HepG2 (cell line): ENCODE measurements around the gene DAZAP1. TPM values are rescaled to one million over a fixed set of nuclear protein-coding genes. Genes with fewer than 3 reads are reported as not detected.

Experiments used
- ARID3A ChIP-seq: IDR thresholded peaks from 2 replicates; pipeline ENCODE4 v1.6.1; 2012; ENCODE audit warnings: low read depth, low read length, improper control_type of control experiment
- ATF2 ChIP-seq: sonication (generic); formaldehyde crosslinking; IDR thresholded peaks from 2 replicates; pipeline ENCODE4 v1.4.0; 2020; ENCODE audit warnings: missing genetic modification reagents
- FOXJ3 ChIP-seq: sonication (generic); formaldehyde crosslinking; IDR thresholded peaks from 2 replicates; pipeline ENCODE4 v1.4.0; 2020; ENCODE audit warnings: missing genetic modification reagents, mild to moderate bottlenecking, borderline replicate concordance
- HMGA1 ChIP-seq: sonication (generic); formaldehyde crosslinking; conservative IDR thresholded peaks from 2 replicates; pipeline ENCODE4 v1.4.0; 2020; ENCODE audit warnings: missing genetic modification reagents
- KAT8 ChIP-seq: IDR thresholded peaks from 2 replicates; pipeline ENCODE4 v1.6.1; 2016; ENCODE audit warnings: missing genetic modification reagents, missing compliant biosample characterization
- KLF12 ChIP-seq: sonication (generic); formaldehyde crosslinking; IDR thresholded peaks from 2 replicates; pipeline ENCODE4 v1.4.0; 2020; ENCODE audit warnings: missing genetic modification reagents, borderline replicate concordance
- MAFK ChIP-seq, 2 experiments: IDR thresholded peaks in 1 of 2; conservative IDR thresholded peaks in 1 of 2; 2 replicates each; pipeline ENCODE4 v1.6.1; 2011; ENCODE audit warnings: improper control_type of control experiment in 2 of 2, low read length in 2 of 2
- MAZ ChIP-seq, 2 experiments: sonication (generic) in 1 of 2; formaldehyde crosslinking in 1 of 2; IDR thresholded peaks; 2 replicates each; pipeline versions ENCODE4 v1.5.0 to v1.6.1; 2012 to 2020; ENCODE audit warnings: low read depth in 2 of 2, mild to moderate bottlenecking in 2 of 2, borderline replicate concordance in 1 of 2, improper control_type of control experiment in 1 of 2, low read length in 1 of 2, missing genetic modification reagents in 1 of 2, moderate library complexity in 1 of 2
- MBNL3 ChIP-seq: fragments of 250-450 bp; sonication (Bioruptor Pico); conservative IDR thresholded peaks from 2 replicates; pipeline ENCODE4 v1.8.0; 2022; ENCODE audit warnings: mild to moderate bottlenecking, inconsistent platforms
- MED1 ChIP-seq: sonication (generic); formaldehyde crosslinking; IDR thresholded peaks from 2 replicates; pipeline ENCODE4 v1.4.0; 2020; ENCODE audit warnings: missing genetic modification reagents
- MYC ChIP-seq: sonication (generic); formaldehyde crosslinking; IDR thresholded peaks from 2 replicates; pipeline ENCODE4 v1.9.0; 2021; ENCODE audit warnings: missing genetic modification reagents, borderline replicate concordance
- PITX1 ChIP-seq: sonication (generic); formaldehyde crosslinking; IDR thresholded peaks from 2 replicates; pipeline ENCODE4 v1.5.1; 2020; ENCODE audit warnings: mild to moderate bottlenecking, missing genetic modification reagents
- RFX3 ChIP-seq: IDR thresholded peaks from 2 replicates; pipeline ENCODE4 v1.6.1; 2016; ENCODE audit warnings: missing biosample characterization, missing genetic modification reagents
- RNF2 ChIP-seq: fragments of 450-650 bp; conservative IDR thresholded peaks from 2 replicates; pipeline ENCODE4 v1.6.1; 2016; ENCODE audit warnings: low read depth
- SRSF9 ChIP-seq: fragments of 200-400 bp; formaldehyde crosslinking; IDR thresholded peaks from 2 replicates; pipeline ENCODE4 v1.6.1; 2018; ENCODE audit warnings: borderline replicate concordance, mild to moderate bottlenecking, low read depth, low read length; ENCODE audit not compliant: insufficient read depth, poor library complexity, severe bottlenecking
- SUZ12 ChIP-seq: fragments of 150-350 bp; IDR thresholded peaks from 2 replicates; pipeline ENCODE4 v1.6.1; 2014; ENCODE audit warnings: low read depth, low read length
- TIGD3 ChIP-seq: sonication (generic); formaldehyde crosslinking; IDR thresholded peaks from 2 replicates; pipeline ENCODE4 v1.5.1; 2020; ENCODE audit warnings: mild to moderate bottlenecking, missing genetic modification reagents, borderline replicate concordance
- TP53 ChIP-seq: sonication (generic); formaldehyde crosslinking; conservative IDR thresholded peaks from 2 replicates; pipeline ENCODE4 v1.4.0; 2020; ENCODE audit warnings: missing genetic modification reagents
- ZNF121 ChIP-seq: sonication (generic); formaldehyde crosslinking; IDR thresholded peaks from 2 replicates; pipeline ENCODE4 v1.5.0; 2020; ENCODE audit warnings: mild to moderate bottlenecking, missing genetic modification reagents
- ZNF556 ChIP-seq: sonication (generic); formaldehyde crosslinking; IDR thresholded peaks from 2 replicates; pipeline ENCODE4 v1.4.0; 2020; ENCODE audit warnings: mild to moderate bottlenecking, missing genetic modification reagents, borderline replicate concordance
- ZNF672 ChIP-seq: sonication (generic); formaldehyde crosslinking; IDR thresholded peaks from 2 replicates; pipeline ENCODE4 v1.8.1; 2022; ENCODE audit warnings: missing genetic modification reagents
- ZNF703 ChIP-seq: sonication (generic); formaldehyde crosslinking; IDR thresholded peaks from 2 replicates; pipeline ENCODE4 v1.5.1; 2020; ENCODE audit warnings: missing genetic modification reagents, mild to moderate bottlenecking, moderate library complexity, borderline replicate concordance
- ZNF737 ChIP-seq: sonication (generic); formaldehyde crosslinking; IDR thresholded peaks from 2 replicates; pipeline ENCODE4 v1.5.0; 2020; ENCODE audit warnings: missing genetic modification reagents, mild to moderate bottlenecking, borderline replicate concordance
- polyA plus RNA-seq, 8 experiments: library from polyadenylated mRNA; depleted of rRNA in 3 of 8; stranded (reverse) in 7 of 8; unstranded in 1 of 8; fragments of >200 nt; fragmentation: Illumina TruSeq in 4 of 8; extraction: Trizol in 4 of 8; gene quantifications; 2 replicates each; pipeline versions ENCODE4 v1.2.1 to v1.2.3, GENCODE V29; 2011 to 2016; ENCODE audit warnings: low read depth in 4 of 8, missing spikeins in 1 of 8, mixed read lengths in 1 of 8; ENCODE audit not compliant: insufficient read depth in 1 of 8
- total RNA-seq, 5 experiments: library from RNA; depleted of rRNA; stranded (reverse); fragments of >200 nt; fragmentation: Illumina TruSeq; extraction: Trizol; gene quantifications; 2 replicates each; pipeline ENCODE4 v1.2.3, GENCODE V29; 2016; ENCODE audit warnings: low read depth in 1 of 5

The DAZAP1 gene
- total and polyA plus RNA-seq, 2 of the 13 experiments (the other 11 are each of a cell fraction or from before 2014, with no cell fraction given), result 63.3 to 79.2 TPM

GRCh38 chr19:1383312-1384084 is 23.9 kb upstream of the DAZAP1 start, which contains the start of gene NDUFS7 (continued):
- TF ChIP-seq MBNL3 (CRISPR knock-in tag) (0 out of 2 replicates have a peak, but pooled peaks have one; percentile 10), ARID3A (no peak; the same call in 1 of the 2 replicates), ZNF556 (CRISPR knock-in tag) (peak; percentile 100; the same call in 1 of the 2 replicates), MAZ (IDR thresholded peaks at IDR 0.05; ENCODE audit: borderline replicate concordance, low read depth, low read length) (peak; percentile 42; the same call in 1 of the 2 replicates), MAZ (CRISPR knock-in tag; IDR thresholded peaks at IDR 0.05; ENCODE audit: low read depth) (peak; percentile 82), KLF12 (CRISPR knock-in tag) (peak; percentile 93; the same call in 1 of the 2 replicates), TIGD3 (CRISPR knock-in tag) (peak; percentile 66; the same call in 1 of the 2 replicates), HMGA1 (CRISPR knock-in tag) (no peak), SRSF9 (no peak), MYC (CRISPR knock-in tag) (peak; percentile 94), MAFK (conservative IDR thresholded peaks at IDR 0.05 in 1 of 2, IDR thresholded peaks at IDR 0.05 in 1 of 2; ENCODE audit: low read length in 2 of 2) (0 out of 4 replicates have a peak, but pooled peaks of 1 of the 2 experiments have one; percentile 43), FOXJ3 (peak; percentile 90), TP53 (CRISPR knock-in tag) (peak; percentile 90), KAT8 (CRISPR knock-in tag) (peak; percentile 98), RFX3 (no peak), ZNF737 (CRISPR knock-in tag) (peak; percentile 96; the same call in 1 of the 2 replicates), MED1 (peak; percentile 92), RNF2 (peak; percentile 86), ZNF672 (CRISPR knock-in tag) (peak; percentile 83; the same call in 1 of the 2 replicates), SUZ12 (0 out of 2 replicates have a peak, but pooled peaks have one; percentile 12), ATF2 (CRISPR knock-in tag) (peak; percentile 92), ZNF121 (CRISPR knock-in tag) (peak; percentile 19; the same call in 1 of the 2 replicates), PITX1 (CRISPR knock-in tag) (peak; percentile 80), ZNF703 (CRISPR knock-in tag) (peak; percentile 87; the same call in 1 of the 2 replicates)
